HG02588 (cell line): Measurements from ENCODE around the gene ATF4.
"Not testable (repeated sequence)": the region's sequence is repeated elsewhere in the genome, so short reads cannot be mapped to it uniquely, and the experiment has no call there.

ENCODE experiments used
- ATAC-seq: cut with Tn5 transposase; IDR thresholded peaks from one replicate; pipeline ENCODE4 v1.9.1; 2021; ENCODE audit warnings: mild to moderate bottlenecking, moderate library complexity; ENCODE audit not compliant: unreplicated experiment

ATF4 gene

DNA sequence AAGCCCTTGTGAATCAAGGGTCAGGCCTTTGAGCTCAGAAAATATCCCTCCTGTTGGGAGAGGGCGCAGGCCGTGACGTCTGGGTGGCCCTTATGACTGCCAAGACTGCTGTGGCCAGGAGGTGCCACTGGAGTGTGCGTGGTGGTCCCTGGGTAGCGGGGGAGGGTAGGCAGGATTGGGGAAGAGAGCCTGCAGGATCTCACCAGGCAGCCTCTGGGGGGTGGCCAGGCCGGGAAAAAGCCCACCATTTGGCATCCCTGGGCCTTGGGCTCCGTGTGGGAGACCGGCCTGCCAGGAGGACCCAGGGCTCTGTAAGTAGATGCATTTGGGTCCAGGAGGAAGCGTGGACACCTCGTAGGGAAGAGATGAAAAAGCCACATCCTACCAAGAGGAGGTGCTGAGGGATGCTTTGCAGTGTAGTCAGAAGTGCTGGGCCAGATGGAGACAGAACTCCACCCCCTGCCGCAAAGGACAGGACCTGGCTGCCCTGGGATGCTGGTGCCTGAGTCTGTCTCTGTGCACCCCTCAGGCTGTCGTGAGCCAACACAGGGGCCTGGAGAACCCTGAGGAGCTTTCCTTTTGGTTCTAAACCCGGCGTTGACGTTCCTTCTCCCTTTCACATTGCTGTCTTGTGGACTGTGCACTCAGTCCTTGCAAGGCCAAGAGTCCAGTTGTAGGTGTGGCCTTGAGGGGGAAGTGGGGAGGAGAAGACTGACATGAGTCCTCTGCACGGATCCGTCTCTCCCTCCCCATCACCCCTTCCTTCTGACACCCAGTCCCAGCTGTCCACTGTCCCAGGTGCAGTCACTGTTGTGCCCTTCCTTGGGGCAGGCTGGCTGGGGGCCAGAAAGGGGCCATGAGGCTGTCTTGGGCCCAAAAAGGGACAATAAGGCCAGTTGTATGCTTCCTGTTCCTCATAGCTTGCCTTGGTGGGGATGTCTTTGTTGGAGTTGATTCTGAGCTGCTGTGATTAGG is 31.0 kb upstream of the ATF4 start:
- ATAC-seq: no peak

DNA sequence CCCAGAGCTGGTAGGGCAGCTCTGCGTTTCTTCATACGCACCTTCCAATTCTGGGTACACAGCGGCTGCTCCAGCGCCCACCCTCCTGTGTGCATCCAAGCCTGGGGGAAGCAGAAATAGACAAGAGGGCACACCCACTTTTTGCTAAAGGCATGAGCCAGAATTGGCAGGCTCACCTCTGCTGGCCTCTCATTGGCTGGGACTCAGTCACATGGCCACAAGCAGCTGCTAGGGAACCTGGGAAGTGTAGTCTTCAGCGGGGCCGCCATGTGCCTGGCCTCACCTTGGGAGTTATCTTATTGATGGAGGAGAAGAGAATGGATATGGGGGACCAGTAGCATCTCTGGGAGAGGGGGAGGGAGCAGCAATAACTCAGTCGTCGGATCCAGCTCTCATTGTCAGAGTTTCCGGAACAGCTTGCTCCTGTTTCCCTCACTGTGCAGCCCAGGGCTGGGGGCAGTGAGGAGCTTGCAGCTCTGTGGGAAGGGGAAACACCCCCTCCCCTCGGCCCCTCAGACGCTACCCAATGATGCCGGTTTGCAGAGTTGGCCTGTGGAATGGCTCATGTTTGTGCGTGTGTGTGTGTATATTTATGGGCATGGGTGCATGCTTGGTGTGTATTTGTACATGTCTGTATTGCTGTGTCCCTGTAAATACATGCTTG is 30.1 kb upstream of the ATF4 start:
- peak; percentile 72 for ATAC-seq

DNA sequence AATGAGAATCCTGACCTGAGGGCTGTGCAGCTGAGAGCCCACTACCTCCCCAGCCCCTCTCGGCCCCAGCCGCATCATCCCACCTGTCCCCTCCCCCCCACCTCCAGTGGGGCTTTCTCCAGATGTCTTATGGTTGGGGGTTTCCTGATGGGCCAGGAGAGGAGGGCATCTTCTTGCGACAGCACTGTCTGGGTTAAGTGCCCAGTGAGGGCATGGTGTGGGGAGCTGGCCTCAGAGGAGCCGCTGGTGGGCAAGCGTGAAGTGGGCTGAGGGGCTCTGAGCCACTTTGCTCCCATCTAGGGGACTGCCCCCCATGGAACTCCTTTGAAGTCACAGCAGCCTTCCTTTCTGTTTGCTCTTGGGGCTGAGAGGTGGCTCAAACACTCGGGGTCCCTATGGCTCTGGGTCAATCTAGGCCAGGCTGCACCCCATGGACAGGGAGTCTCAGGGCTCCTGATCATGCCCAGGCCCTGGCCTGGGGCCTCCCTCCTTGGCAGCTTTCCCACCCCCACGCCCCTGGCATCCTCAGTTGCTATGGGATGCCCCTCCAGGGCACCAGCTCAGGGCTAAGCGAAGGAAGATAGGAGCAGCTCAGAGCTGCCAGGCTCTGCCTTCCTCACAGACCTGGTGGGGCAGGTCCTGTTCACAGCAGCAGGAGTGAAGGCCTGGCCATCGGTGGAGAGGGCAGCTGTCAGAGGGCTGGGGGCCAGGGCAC is 29.2 kb upstream of the ATF4 start:
- no peak for ATAC-seq

DNA sequence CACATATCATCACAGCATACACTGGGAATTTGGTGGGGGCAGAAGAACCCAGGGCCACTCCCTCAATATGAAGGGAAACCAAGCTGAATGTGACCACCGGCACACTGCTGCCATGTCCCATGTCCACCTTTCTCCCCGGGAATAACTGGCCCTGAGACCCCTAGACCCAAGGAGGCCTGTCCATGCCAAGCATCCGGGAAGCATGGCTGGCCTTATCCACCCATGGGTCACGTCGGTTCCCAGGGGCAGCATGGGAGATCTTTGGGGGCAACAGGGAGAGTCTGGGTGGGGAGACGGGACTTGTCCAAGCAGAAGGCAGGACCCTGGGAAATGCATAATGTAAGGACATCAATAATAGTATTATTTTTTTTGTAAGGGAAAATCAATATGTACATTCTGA is 28.7 kb upstream of the ATF4 start:
- ATAC-seq: no peak

DNA sequence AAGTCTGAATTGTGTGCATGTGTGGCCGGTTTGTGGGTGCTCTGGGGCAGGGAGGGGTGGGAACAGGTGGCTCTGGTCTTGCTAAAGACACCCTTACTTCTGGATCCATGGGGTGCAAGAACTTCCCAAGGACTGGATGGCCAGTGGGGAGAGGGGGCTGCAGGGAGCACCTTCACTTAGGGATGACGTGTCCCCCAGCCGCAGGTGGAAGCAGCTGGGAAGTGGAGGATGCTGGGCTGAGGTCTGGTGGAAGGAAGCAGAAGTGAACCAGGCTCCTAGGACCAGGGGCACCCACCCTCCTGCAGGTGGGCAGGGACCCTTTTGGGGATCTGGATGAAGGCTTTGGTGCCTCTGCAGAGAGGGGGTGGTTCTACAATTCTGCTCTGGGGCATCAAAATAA is 28.2 kb upstream of the ATF4 start:
- ATAC-seq: no peak

DNA sequence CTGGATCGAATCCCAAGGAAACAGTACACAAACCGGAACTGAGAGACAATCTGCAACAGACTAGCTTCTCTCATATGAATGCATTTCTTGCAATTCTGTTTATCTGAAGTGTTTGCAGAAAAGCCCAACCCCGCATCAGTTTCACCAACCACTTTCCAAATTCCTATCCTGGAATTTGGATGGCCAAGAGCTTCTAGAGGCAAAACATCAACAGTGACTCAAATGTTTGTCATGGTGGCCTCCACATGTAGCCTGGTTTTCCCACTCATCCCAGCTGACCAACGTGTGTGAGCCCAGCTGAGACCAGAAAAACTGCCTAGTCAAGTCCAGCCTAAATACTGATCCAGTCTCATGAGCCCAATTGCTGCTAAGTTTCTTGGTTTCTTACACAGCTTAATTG is 26.6 kb upstream of the ATF4 start:
- ATAC-seq: no peak

DNA sequence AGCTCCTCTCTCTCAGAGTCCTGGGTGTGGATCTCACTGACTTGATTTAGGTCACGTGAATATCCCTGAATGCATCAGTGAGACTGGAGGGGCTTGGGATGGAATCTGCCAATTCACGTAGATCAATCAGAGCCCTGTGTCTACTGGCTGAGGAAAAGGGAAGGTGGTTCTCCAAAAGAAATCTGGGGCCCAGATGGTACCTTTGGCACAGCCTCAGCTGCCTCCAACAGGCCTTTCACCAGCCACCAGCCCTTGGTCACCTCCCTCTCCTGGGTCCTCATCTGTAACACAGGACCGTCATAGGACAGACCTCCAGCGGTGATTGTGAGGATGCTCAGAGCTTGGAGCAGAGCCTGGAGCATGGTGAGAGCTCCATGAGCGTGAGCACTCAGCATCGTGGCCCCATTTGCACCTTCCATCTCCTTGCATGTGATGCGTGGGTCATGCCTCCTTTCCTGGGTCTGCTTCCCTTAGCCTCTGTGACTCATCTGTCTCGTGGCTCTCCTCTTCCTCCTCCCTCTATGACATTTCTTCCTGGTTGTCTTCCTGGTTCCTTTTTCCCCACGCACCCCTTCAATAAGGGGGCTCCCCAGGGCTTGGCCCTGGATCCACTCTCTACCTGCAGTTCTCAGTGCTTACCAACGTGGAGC is 25.8 kb upstream of the ATF4 start:
- ATAC-seq: no peak

DNA sequence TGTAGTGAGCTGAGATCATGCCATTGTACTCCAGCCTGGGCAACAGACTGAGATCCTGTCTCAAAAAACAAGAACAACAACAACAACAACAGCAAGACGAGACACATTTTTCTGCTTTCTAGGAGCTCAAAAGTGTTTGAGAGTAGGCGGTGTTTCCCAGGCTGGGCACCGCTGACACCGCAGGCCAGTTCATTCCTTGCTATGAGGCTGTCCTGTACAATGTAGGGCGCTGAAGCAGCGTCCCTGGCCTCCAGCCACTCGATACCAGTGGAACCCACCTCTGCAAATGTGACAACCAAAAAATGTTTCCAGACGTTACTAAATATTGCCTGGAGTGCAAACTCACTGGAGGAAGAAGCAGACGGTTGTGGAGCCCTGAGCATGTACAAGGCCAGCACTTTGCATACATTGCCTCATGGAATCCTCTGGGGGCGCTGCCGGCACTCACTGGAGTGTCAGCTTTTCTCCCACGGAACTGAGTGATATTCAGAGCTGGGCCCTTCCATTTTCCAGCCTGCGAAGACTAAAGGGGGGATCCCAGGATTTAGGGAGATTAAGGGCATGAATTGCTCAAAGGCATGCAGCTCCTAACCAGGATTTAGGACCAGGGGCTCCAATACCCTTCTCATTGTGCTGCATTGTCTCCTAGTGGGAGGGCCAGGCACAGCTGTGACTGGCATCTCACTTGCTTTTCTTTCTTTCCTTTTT is 24.1 kb upstream of the ATF4 start:
- ATAC-seq: no peak

DNA sequence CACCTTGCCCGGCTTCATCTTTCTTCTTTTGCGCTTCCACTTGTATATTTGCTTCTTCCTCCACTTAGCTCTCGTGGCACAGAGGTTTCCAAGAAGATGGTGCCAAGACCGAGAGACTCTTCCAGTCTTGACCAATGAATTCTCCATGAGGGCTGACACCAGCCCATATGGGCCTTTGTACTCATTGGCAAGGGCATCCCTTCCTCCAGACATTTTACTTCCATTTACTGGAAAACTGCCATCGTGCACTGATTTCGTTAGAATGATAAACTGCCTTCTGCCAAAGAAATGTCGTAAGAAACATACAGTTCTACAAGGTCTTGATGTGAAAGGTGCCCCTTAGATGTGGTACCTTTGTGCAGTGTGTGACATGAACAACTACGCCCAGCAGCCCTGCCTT is 22.9 kb upstream of the ATF4 start:
- no peak for ATAC-seq

DNA sequence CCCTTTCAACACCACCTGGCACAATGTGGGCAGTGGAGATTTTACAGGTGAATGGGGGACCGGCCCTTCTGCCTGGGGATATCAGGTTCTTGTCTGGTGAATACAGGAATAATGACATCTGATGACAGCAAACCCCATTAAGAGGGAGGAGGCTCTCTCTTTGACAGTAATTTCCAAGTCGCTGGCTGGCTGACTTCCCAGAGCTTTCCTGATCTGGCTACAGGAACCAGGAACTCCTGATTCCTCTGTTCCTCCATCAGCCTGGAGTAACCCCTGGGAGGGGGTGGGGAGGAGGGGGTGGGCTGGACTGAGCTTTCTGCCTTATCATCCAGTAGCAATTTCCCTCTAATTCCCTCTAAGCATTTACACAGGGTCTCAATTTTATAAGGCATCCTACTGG is 22.0 kb upstream of the ATF4 start:
- ATAC-seq: no peak

DNA sequence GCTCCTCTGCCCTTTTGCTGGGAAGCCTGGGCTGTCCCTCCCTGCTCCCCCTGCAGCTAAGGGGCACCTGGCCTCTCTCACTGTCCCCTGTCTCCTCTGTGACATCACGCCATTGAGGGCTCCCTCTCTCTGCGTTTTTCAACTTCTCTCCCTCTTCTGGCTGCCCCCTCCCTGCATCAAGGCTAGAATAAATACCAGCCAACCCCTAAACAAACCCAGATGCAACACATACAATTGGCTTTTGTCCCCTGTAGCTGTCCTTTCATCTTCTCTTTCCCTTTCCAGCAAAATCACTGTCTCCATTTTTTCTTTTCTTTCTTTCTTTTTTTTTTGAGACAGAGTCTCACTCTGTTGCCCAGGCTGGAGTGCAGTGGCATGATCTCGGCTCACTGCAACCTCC is 21.6 kb upstream of the ATF4 start:
- ATAC-seq: no peak

DNA sequence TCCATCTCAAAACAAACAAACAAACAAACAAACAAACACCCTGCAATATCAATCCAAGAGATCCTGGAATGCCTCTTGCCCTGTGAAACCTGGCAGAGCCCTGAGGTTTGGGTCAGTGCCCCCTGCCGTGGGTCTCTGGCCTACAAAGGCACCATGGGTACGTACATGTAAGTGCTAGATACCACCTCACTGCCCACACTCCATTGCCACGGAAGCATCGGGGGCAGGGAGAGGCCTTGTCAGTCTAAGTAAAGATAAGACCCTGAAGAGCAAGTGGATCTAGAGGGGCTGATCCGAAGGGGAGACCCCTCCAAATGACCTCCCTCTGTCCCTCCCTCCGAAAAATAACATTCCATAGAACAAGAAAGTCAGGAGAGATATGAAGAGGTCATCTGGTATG is 20.3 kb upstream of the ATF4 start:
- ATAC-seq: no peak

DNA sequence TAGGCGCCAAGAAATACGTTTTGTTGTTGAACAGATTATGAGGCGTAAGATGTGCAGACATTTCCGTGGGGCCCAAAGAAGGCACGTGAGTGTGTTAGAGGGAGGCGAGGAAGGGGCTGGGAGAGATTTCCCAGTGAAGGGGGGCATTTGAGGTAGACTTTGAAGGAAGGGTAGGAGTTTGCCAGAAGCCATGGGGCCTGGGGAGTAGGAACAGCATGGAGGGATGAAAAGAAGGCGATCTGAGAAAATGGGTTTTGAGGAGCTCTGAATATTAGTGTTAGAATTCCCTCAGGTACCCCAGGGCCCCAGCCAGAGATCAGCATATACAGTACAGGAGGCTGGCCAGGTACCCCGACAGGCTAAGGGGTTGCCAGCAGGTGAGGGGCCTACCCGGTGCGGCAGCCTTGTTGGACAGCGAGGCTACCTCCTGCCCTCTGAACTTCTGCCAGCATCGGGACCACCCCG is 18.7 kb upstream of the ATF4 start:
- no peak for ATAC-seq

DNA sequence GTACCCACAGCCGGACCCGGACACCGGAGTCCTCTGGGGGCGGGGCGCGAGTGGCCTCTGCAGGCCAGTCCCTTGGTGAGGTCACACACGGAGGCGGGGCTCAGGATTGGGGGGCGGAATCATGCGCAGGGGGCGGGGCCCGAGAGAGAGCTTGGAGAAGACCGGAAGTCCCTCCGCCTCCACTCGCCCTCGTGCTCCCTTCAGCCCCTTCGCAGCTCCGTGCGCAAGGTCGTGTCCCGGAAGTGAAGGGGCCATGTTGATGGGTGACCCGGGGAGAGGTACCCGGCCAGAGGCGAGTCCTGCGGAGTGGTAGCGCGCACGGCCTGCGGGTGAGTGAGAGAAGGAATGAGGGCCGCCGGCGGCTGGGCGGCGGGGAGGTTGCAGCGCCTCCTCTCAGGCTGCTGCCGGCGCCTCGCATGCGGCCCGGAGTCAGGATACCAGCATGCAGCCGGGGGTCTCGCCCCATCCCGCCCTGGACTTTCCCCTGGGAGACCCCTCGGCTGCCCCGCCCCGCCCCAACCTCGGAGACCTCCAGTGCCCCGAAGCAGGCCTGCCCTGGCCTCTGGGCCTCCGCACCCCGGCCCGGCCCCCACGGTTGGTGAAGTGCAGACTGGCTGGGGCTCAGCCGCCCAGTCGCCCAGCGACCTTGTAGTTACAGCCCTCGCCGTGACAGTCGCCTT is 18.1 kb upstream of the ATF4 start, which contains the start of gene MIEF1:
MIEF1 (plus strand) TSS at position 182 of the 680 bp plus-strand sequence. CDS start 9,005 bp downstream, outside the sequence.
- ATAC-seq: peak; percentile 88

DNA sequence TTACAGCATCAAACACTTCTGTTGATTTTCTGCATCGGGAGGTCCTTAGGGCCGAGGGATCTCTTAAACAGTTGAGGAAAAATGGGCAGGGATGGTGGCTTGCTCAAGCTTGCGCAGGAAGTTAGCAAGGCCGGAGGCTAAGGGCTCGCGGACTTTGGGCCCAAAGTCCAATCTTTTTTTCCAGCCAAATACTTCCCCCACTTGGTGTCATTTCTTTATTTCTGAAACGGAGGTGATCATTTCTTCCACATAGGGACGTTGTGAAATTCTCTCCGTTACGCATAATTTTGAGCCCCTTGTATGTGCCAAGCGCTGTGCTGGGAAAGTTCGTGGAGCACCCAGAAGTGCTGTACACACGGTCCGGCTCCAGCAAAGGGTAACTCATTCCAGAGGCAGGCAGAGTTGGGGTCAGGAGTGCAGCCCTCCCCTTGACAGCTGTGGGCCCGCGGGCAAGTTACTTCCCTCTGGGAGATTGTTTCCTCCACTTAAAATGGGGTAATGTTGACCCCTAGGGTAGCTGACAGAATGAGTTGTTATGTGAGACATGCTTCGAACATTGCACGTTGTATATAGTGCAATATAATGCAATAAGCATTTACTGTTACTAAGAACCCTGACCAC is 17.5 kb upstream of the ATF4 start:
- ATAC-seq: peak; percentile 4

DNA sequence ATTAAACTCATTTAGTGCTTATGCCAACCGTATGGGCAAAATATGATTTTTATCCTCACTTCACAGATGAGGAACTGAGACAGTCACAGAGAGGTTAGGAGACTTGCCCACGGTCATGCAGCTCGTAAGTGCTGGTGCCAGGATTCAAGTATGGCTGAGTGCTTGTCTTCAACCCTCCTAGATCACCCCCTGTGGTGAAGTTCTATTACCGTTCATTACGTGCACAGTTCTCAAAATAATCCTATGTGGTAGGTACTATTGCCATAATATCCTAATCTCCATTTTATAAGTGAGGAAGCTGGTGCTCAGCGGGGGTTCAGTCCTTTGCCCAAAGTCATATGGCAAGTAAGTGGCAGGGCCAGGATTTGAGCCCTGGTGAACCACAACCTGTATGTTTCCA is 16.7 kb upstream of the ATF4 start:
- no peak for ATAC-seq

DNA sequence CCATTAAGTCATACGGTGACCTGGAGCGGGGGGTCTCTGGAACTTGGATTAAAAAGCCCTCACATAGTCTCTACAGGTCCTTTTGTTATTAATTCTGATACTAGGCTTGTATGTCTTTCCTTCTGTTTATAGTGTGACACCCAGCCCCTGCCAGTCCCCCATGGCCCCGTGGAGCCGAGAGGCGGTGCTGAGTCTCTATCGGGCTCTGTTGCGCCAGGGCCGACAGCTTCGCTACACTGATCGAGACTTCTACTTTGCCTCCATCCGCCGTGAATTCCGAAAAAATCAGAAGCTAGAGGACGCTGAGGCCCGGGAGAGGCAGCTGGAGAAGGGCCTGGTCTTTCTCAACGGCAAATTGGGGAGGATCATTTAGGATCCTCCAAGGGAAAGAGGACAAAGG is 16.3 kb upstream of the ATF4 start:
- ATAC-seq: no peak

DNA sequence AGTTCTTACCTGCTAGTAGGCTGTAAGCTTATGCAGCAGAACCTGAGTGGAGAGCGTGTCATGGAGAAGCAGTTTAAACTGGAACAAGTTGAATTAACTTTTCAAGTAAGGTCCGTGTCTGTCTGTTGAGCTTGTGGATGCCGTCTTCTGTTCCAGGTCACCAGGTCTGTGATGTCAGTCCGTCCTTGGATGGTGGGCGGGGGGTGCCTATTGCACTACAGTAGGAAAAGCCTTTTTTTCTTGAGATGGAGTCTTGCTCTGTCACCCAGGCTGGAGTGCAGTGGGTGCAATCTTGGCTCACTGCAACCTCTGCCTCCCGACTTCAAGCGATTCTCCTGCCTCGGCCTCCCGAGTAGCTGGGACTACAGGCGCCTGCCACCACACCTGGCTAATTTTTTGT is 13.3 kb upstream of the ATF4 start:
- ATAC-seq: not testable (repeated sequence)

DNA sequence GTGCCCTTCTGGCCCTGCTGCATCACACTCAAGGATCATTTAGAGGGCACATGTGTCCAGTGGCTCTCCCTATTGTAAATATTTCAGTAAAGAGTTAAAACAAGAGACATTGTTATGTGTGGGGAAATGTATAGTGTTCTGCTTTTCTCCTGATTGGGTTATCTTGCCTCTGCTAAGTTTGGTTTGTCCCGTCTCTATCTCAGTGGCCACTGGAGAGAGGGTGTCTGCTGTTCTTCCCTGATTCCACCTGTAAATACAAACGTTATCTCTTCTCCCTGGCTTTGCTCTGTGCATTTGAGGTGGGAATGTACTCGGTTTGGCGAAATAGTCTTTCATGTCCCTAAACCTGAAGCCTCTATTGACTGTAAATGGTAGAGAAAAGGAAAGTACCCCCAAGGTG is 12.0 kb upstream of the ATF4 start:
- no peak for ATAC-seq
